Lung (tissue), 12 donors: Measurements from ENCODE around the gene DIPK1C. TPM values are rescaled to one million over a fixed set of nuclear protein-coding genes. Genes with fewer than 3 reads are reported as not detected.

ENCODE experiments used
- ATAC-seq: fragments of 200-7000 bp; cut with Tn5 transposase; one replicate; pipeline ENCODE4 v1.9.1; 2020; ENCODE audit warnings: moderate number of reproducible peaks; ENCODE audit not compliant: insufficient read depth, low FRiP score
- DNase-seq, 3 donors: peaks; one replicate each; pipeline ENCODE4 v3.0.0-alpha.2; 2013 to 2017
- H3K27ac ChIP-seq, 2 donors: one replicate each; pipeline ENCODE4 v1.5.1; 2013; ENCODE audit warnings: mild to moderate bottlenecking in 2 of 2, moderate library complexity in 2 of 2, control low read depth in 1 of 2, inconsistent platforms in 1 of 2, low read depth in 1 of 2, low read length in 1 of 2
- H3K27me3 ChIP-seq, 3 donors: one replicate each; pipeline ENCODE4 v1.5.1; 2013; ENCODE audit warnings: low read length in 2 of 3; ENCODE audit not compliant: control insufficient read depth in 3 of 3, insufficient read depth in 3 of 3
- H3K36me3 ChIP-seq, 4 donors: one replicate each; pipeline ENCODE4 v1.5.1; 2013; ENCODE audit warnings: low read length in 4 of 4, mild to moderate bottlenecking in 1 of 4, moderate library complexity in 1 of 4; ENCODE audit not compliant: control insufficient read depth in 4 of 4, insufficient read depth in 4 of 4
- H3K4me1 ChIP-seq, 5 donors: one replicate each; pipeline ENCODE4 v1.5.1; 2013; ENCODE audit warnings: low read length in 5 of 5, mild to moderate bottlenecking in 2 of 5, moderate library complexity in 1 of 5; ENCODE audit not compliant: control insufficient read depth in 5 of 5, insufficient read depth in 5 of 5
- H3K4me3 ChIP-seq: one replicate; pipeline ENCODE4 v1.5.1; 2013; ENCODE audit warnings: mild to moderate bottlenecking, control low read depth, moderate library complexity
- H3K9ac ChIP-seq, 2 donors: one replicate each; pipeline ENCODE4 v1.5.1; 2013; ENCODE audit warnings: low read length in 2 of 2, control low read depth in 1 of 2; ENCODE audit not compliant: insufficient read depth in 1 of 2
- H3K9me3 ChIP-seq, 4 donors: one replicate each; pipeline ENCODE4 v1.5.1; 2013; ENCODE audit warnings: low read length in 3 of 4, mild to moderate bottlenecking in 1 of 4, moderate library complexity in 1 of 4; ENCODE audit not compliant: control insufficient read depth in 4 of 4, insufficient read depth in 3 of 4
- CTCF ChIP-seq: IDR thresholded peaks from 2 replicates; pipeline ENCODE4 v1.5.1; 2012; ENCODE audit warnings: mild to moderate bottlenecking; ENCODE audit errors: control extremely low read depth, extremely low read depth
- WGBS, 2 donors: extraction: QIAGEN DNeasy Blood & Tissue Kit; methylation state at CpG; one replicate each; pipeline ENCODE4 v1.1.7; 2013; 5-methylcytosine and 5-hydroxymethylcytosine counted together
- polyA plus RNA-seq, 2 donors: library from polyadenylated mRNA; stranded (reverse); fragments of 200-250 nt; gene quantifications; one replicate each; pipeline ENCODE4 v1.2.1, GENCODE V29; 2013
- total RNA-seq, 2 donors: library from RNA; depleted of rRNA in 1 of 2; stranded (reverse); fragments of >200 nt in 1 of 2; gene quantifications; one replicate each; pipeline ENCODE4 v1.2.1, GENCODE V29; 2014 to 2021
- donor health status: control.
- donor health status: control.
- donor health status: Bipolar disorder and iron deficiency.
- donor health status: healthy.
- donor health status: DM: yes; HTN: yes; CAD: no.

DIPK1C gene
- total and polyA plus RNA-seq, 4 donors: 0.02 TPM; not detected in 3

GRCh38 chr18:74395648-74396154, 61.4 kb downstream of the DIPK1C start:
- H3K27me3 ChIP-seq: no peaks in the 10 kb centered on the region
- peak overlapping the region in 1 of 2 donors; percentile 79 for H3K27ac ChIP-seq
- H3K4me3 ChIP-seq: no peak overlapping the region
- no peaks in the 10 kb centered on the region for H3K36me3 ChIP-seq
- 68 to 92% methylated on average over 9 of the region's 9 CpGs for WGBS, 2 donors
- ATAC-seq (no peak), DNase-seq (peak in 2 of 3 donors; percentile 58 to 65)
- H3K4me1 ChIP-seq: peaks cover 0 to 36% (median 15%) of the 10 kb centered on the region in 5 donors
- TF ChIP-seq CTCF: no peak
- H3K9me3 ChIP-seq: no peaks in the 10 kb centered on the region
- no peak overlapping the region for H3K9ac ChIP-seq

- Histone ChIP-seq H3K4me3 (no peak overlapping the region), H3K4me1 (peaks cover 0 to 36% (median 20%) of the 10 kb centered on the region in 5 donors), H3K9me3 (no peaks in the 10 kb centered on the region), H3K36me3 (no peaks in the 10 kb centered on the region), H3K27me3 (no peaks in the 10 kb centered on the region), H3K9ac (no peak overlapping the region), H3K27ac (no peak overlapping the region)
- ATAC-seq (no peak), DNase-seq (no peak)
- no peak for TF ChIP-seq CTCF
- 93 to 98% methylated on average over 7 of the region's 7 CpGs for WGBS, 2 donors
Observed at GRCh38 chr18:74395006-74395405, 62.1 kb downstream of the DIPK1C start.

GRCh38 chr18:74392323-74392722, 64.8 kb downstream of the DIPK1C start:
- Histone ChIP-seq H3K36me3 (no peaks in the 10 kb centered on the region), H3K27ac (no peak overlapping the region), H3K4me3 (no peak overlapping the region), H3K9me3 (no peaks in the 10 kb centered on the region), H3K4me1 (peaks cover 0 to 18% (median 17%) of the 10 kb centered on the region in 5 donors), H3K27me3 (no peaks in the 10 kb centered on the region), H3K9ac (no peak overlapping the region)
- WGBS, 2 donors: 84 to 92% methylated on average over 4 of the region's 4 CpGs
- ATAC-seq (no peak), DNase-seq (no peak)
- TF ChIP-seq CTCF: no peak

GRCh38 chr18:74390900-74391299, 66.2 kb downstream of the DIPK1C start:
- TF ChIP-seq CTCF: no peak
- WGBS, 2 donors: 45 to 85% methylated on average over 3 of the region's 3 CpGs
- H3K36me3 ChIP-seq: no peaks in the 10 kb centered on the region
- no peak overlapping the region for H3K4me3 ChIP-seq
- ATAC-seq (no peak), DNase-seq (no peak)
- H3K4me1 ChIP-seq: peaks cover 0 to 8% (median 5%) of the 10 kb centered on the region in 5 donors
- no peak overlapping the region for H3K27ac ChIP-seq
- H3K9me3 ChIP-seq: no peaks in the 10 kb centered on the region
- H3K9ac ChIP-seq: no peak overlapping the region
- no peaks in the 10 kb centered on the region for H3K27me3 ChIP-seq
